Measurements from ENCODE around the gene RNF13.
"Not testable (repeated sequence)": the region's sequence is repeated elsewhere in the genome, so short reads cannot be mapped to it uniquely, and the experiment has no call there.

RNF13 gene

GRCh38 chr3:149977386-149977785, 164.4 kb downstream of the RNF13 start:
- DNase-seq (ENCODE audit: low spot score), result no peak
- TF ChIP-seq CTCF (IDR thresholded peaks at IDR 0.05; ENCODE audit: extremely low read depth, missing control alignments), result no peak

GRCh38 chr3:149981979-149982378, 169.0 kb downstream of the RNF13 start:
- DNase-seq (ENCODE audit: low spot score), result not testable (repeated sequence)

- DNase-seq (ENCODE audit: low spot score), result not testable (repeated sequence)
Measured at GRCh38 chr3:149983053-149983452, 170.0 kb downstream of the RNF13 start.

GRCh38 chr3:149983628-149984027, 170.6 kb downstream of the RNF13 start:
- DNase-seq (ENCODE audit: low spot score), result no peak
- no peak for TF ChIP-seq CTCF (IDR thresholded peaks at IDR 0.05; ENCODE audit: extremely low read depth, missing control alignments)

GRCh38 chr3:149989307-149989706, 176.3 kb downstream of the RNF13 start:
- no peak for DNase-seq (ENCODE audit: low spot score)
- TF ChIP-seq CTCF (IDR thresholded peaks at IDR 0.05; ENCODE audit: extremely low read depth, missing control alignments), result no peak

- TF ChIP-seq CTCF (IDR thresholded peaks at IDR 0.05; ENCODE audit: extremely low read depth, missing control alignments), result no peak
- DNase-seq (ENCODE audit: low spot score), result no peak
Measured at GRCh38 chr3:149990423-149990948, 177.5 kb downstream of the RNF13 start.

GRCh38 chr3:149992416-149993058, 179.5 kb downstream of the RNF13 start:
- no peak for DNase-seq (ENCODE audit: low spot score)
- TF ChIP-seq CTCF (IDR thresholded peaks at IDR 0.05; ENCODE audit: extremely low read depth, missing control alignments), result no peak

- TF ChIP-seq CTCF (IDR thresholded peaks at IDR 0.05; ENCODE audit: extremely low read depth, missing control alignments), result no peak
- DNase-seq (ENCODE audit: low spot score), result no peak
Measured at GRCh38 chr3:149998946-149999345, 185.9 kb downstream of the RNF13 start.
